Testis (tissue), 3 donors: ENCODE results near the gene CLIC3. TPM values are rescaled to one million over a fixed set of nuclear protein-coding genes. Genes with fewer than 3 reads are reported as not detected.
A peak's percentile ranks its signal among the peaks of the same experiment; 100 is the strongest.

Experiments
- DNase-seq: peaks from one replicate; pipeline ENCODE4 v3.0.0-alpha.2; 2019
- H3K27ac ChIP-seq, 2 donors: fragments of 200-600 bp; sonication (generic); one replicate each; pipeline ENCODE4 v1.5.1; 2019
- H3K27me3 ChIP-seq: fragments of 200-600 bp; sonication (generic); one replicate; pipeline ENCODE4 v1.5.1; 2019
- H3K36me3 ChIP-seq: fragments of 200-600 bp; sonication (generic); one replicate; pipeline ENCODE4 v1.5.1; 2017; ENCODE audit warnings: low read depth; ENCODE audit errors: missing control alignments
- H3K4me1 ChIP-seq: fragments of 200-600 bp; sonication (generic); one replicate; pipeline ENCODE4 v1.5.1; 2019
- H3K4me3 ChIP-seq, 2 donors: fragments of 200-600 bp; sonication (generic); one replicate each; pipeline ENCODE4 v1.5.1; 2017 to 2019
- H3K9me3 ChIP-seq: fragments of 200-600 bp; sonication (generic); one replicate; pipeline ENCODE4 v1.5.1; 2017
- CTCF ChIP-seq, 3 experiments: fragments of 450-650 bp in 2 of 3; fragments of 200-600 bp in 1 of 3; sonication (generic) in 1 of 3; IDR thresholded peaks; one replicate each; pipeline ENCODE4 v1.5.1; 2016 to 2019; ENCODE audit warnings: antibody characterized with exemption in 3 of 3, mild to moderate bottlenecking in 2 of 3, moderate library complexity in 1 of 3
- POLR2A ChIP-seq: fragments of 450-650 bp; IDR thresholded peaks from one replicate; pipeline ENCODE4 v1.6.1; 2017; ENCODE audit warnings: antibody characterized with exemption, mild to moderate bottlenecking, moderate library complexity
- WGBS, 2 donors: methylation state at CpG; one replicate each; pipeline ENCODE4 v1.1.5; 2018; 5-methylcytosine and 5-hydroxymethylcytosine counted together
- intact Hi-C: fragments of 100-400 bp; cut with DNase I; formaldehyde crosslinking; loops from one replicate; pipeline ENCODE4 v1.15.1; 2023; ENCODE audit warnings: low total_unique reads
- polyA plus RNA-seq: library from polyadenylated mRNA; stranded (reverse); fragments of 350-450 nt; fragmentation: Illumina TruSeq; extraction: RNeasy Lipid Tissue Mini Kit (QIAGEN cat#74804); gene quantifications from one replicate; pipeline ENCODE4 v1.2.3, GENCODE V29; 2014; ENCODE audit warnings: low read depth, low replicate concordance; ENCODE audit not compliant: insufficient read depth
- total RNA-seq, 2 donors: library from RNA; depleted of rRNA; stranded (reverse); fragments of >200 nt; gene quantifications; one replicate each; pipeline ENCODE4 v1.2.3, GENCODE V29; 2016

CLIC3 gene
- total and polyA plus RNA-seq, 3 donors from 2014 or later = 1.8 to 2.8 (median 1.9) TPM

- no peaks in the 10 kb centered on the region for H3K9me3 ChIP-seq
- intact Hi-C loops = no loop called here
- H3K36me3 ChIP-seq = no peaks in the 10 kb centered on the region
- no peaks in the 10 kb centered on the region for H3K27me3 ChIP-seq
- DNase-seq = no peak
- no peak overlapping the region for H3K4me3 ChIP-seq
- WGBS, 2 donors = 70 to 71% methylated on average over 2 to 11 of the region's 11 CpGs
- H3K27ac ChIP-seq = peak overlapping the region; percentile 70 to 76
- peaks cover 85% of the 10 kb centered on the region for H3K4me1 ChIP-seq
- TF ChIP-seq CTCF (IDR thresholded peaks at IDR 0.05) = no peak
- TF ChIP-seq POLR2A = no peak
These were observed 24.0 kb downstream of the CLIC3 start for GRCh38 chr9:136972335-136972734.

GRCh38 chr9:136971746-136972145 is 24.6 kb downstream of the CLIC3 start:
- TF ChIP-seq CTCF (IDR thresholded peaks at IDR 0.05) = no peak
- TF ChIP-seq POLR2A = no peak
- H3K27ac ChIP-seq = peak overlapping the region; percentile 70 to 76
- H3K4me3 ChIP-seq = no peak overlapping the region
- DNase-seq = no peak
- intact Hi-C loops = no loop called here
- no peaks in the 10 kb centered on the region for H3K36me3 ChIP-seq
- H3K9me3 ChIP-seq = no peaks in the 10 kb centered on the region
- no peaks in the 10 kb centered on the region for H3K27me3 ChIP-seq
- WGBS, 2 donors = 37 to 59% methylated on average over 9 to 14 of the region's 14 CpGs
- peaks cover 81% of the 10 kb centered on the region for H3K4me1 ChIP-seq

DNA sequence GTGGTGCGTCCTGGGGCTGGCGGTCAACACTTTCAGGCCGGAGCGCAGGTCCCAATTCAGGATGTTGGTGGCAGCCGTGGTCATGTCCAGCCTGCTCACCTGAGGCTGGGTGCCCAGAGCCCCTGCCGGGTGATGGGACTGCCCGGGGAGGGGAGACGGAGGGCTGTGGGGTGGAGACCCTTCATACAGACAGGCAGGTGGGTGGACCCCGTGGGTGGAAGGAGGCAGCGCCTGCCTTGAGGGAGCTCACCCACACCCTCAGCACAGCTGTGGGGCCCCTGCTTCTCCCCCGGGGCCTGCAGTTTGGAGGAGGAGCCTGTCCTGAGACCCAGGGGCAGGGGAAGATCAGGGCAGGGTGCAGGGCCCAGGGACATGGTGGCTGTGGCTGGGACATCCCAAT is 26.0 kb downstream of the CLIC3 start:
- no peak for DNase-seq
- intact Hi-C loops = no loop called here
- H3K27me3 ChIP-seq = no peaks in the 10 kb centered on the region
- WGBS, 2 donors = 76% methylated on average over 11 of the region's 11 CpGs; no CpG with 5 or more reads in 1 of the 2 donors
- peak overlapping the region in 1 of 2 donors; percentile 76 for H3K27ac ChIP-seq
- TF ChIP-seq POLR2A (no peak), CTCF (IDR thresholded peaks at IDR 0.05) (no peak)
- no peak overlapping the region for H3K4me3 ChIP-seq
- peaks cover 77% of the 10 kb centered on the region for H3K4me1 ChIP-seq
- H3K9me3 ChIP-seq = no peaks in the 10 kb centered on the region
- H3K36me3 ChIP-seq = no peaks in the 10 kb centered on the region

DNA sequence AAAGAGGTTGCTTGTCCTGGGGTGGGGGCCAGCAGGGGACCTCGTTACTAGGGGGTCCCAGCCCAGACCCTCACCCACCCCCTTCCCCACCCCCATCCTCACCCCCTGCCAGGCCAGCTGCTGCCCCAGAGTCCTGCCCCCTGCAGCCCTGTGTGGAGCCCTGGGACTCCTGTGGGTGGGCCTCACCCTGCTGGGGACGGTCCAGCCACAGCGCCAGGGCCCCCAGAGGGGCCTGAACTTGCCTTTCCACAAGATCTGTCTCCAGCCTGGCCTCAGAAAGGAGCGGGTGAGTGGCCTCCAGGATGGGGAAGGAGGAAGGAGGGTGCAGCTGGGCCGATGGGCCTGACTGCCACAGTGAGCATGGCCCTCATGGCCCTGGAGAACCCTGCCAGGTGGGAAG is 26.6 kb downstream of the CLIC3 start:
- Histone ChIP-seq H3K27ac (peak overlapping the region; percentile 57 to 76), H3K4me1 (peaks cover 72% of the 10 kb centered on the region), H3K36me3 (no peaks in the 10 kb centered on the region), H3K4me3 (no peak overlapping the region), H3K27me3 (no peaks in the 10 kb centered on the region), H3K9me3 (no peaks in the 10 kb centered on the region)
- WGBS, 2 donors = 27 to 45% methylated on average over 2 to 5 of the region's 5 CpGs
- intact Hi-C loops = no loop called here
- no peak for TF ChIP-seq CTCF (IDR thresholded peaks at IDR 0.05)
- no peak for TF ChIP-seq POLR2A
- no peak for DNase-seq

DNA sequence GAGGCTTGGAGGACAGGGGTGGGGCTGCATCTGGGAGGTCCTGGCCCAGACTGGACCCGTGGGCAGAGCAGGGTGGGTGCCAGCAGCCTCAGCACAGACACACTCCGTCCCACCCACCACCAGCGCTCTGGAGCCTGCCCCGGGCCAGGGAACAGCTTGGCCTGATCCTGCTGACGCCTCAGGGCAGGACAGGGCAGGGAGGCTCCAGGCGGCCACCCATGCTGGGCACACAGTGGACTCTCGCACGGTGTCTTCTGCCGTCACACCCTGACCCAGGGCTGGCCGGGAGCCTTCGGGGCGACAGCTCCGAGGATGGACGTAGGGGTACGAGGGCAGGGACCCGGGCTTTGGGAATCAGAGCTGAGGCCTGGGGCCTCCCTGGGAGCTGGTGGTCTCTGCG is 27.2 kb downstream of the CLIC3 start:
- peak; percentile 64 for DNase-seq
- Histone ChIP-seq H3K36me3 (no peaks in the 10 kb centered on the region), H3K4me1 (peaks cover 74% of the 10 kb centered on the region), H3K27ac (peak overlapping the region; percentile 57 to 76), H3K4me3 (no peak overlapping the region), H3K27me3 (no peaks in the 10 kb centered on the region), H3K9me3 (no peaks in the 10 kb centered on the region)
- intact Hi-C loops = no loop called here
- TF ChIP-seq CTCF (IDR thresholded peaks at IDR 0.05) = no peak
- TF ChIP-seq POLR2A = no peak
- WGBS, 2 donors = 38 to 53% methylated on average over 1 to 17 of the region's 17 CpGs
